ENCODE data around the gene MSTO1.
A peak's percentile ranks its signal among the peaks of the same experiment; 100 is the strongest.
"Not testable (repeated sequence)": the region's sequence is repeated elsewhere in the genome, so short reads cannot be mapped to it uniquely, and the experiment has no call there.

The MSTO1 gene

GRCh38 chr1:155596864-155597263 is 13.2 kb upstream of the MSTO1 start:
- no peaks in the 10 kb centered on the region for H3K27me3 ChIP-seq (ENCODE audit: insufficient read depth, low read length, poor library complexity, severe bottlenecking)
- no peak overlapping the region for H3K9ac ChIP-seq (ENCODE audit: low read depth, low read length, poor library complexity, severe bottlenecking)
- no peaks in the 10 kb centered on the region for H3F3A ChIP-seq (ENCODE audit: low read depth)
- TF ChIP-seq EZH2phosphoT487 (IDR thresholded peaks at IDR 0.05; ENCODE audit: borderline replicate concordance), result no peak
- no peak for TF ChIP-seq CTCF (conservative IDR thresholded peaks at IDR 0.05; ENCODE audit: low read length)
- no peak overlapping the region for H3K4me3 ChIP-seq (ENCODE audit: low read length, poor library complexity, severe bottlenecking)
- no peaks in the 10 kb centered on the region for H3K36me3 ChIP-seq (ENCODE audit: insufficient read depth, low read length)
- H3K9me3 ChIP-seq (ENCODE audit: insufficient read depth, low read depth, low read length), result no peaks in the 10 kb centered on the region
- peaks cover 9% of the 10 kb centered on the region for H3K4me1 ChIP-seq (ENCODE audit: insufficient read depth, low read length, poor library complexity, severe bottlenecking)
- H3K9me2 ChIP-seq (replicated peaks; ENCODE audit: low read depth, low read length), result no peaks in the 10 kb centered on the region
- no peak overlapping the region for H2AFZ ChIP-seq (ENCODE audit: low read length)
- H4K20me1 ChIP-seq (ENCODE audit: insufficient read depth, low read length, poor library complexity, severe bottlenecking), result no peaks in the 10 kb centered on the region
- H3K79me2 ChIP-seq (ENCODE audit: insufficient read depth, low read length), result no peaks in the 10 kb centered on the region
- no peak overlapping the region for H3K4me2 ChIP-seq (ENCODE audit: low read depth, low read length, poor library complexity, severe bottlenecking)

- Histone ChIP-seq H3K4me2 (ENCODE audit: low read depth, low read length, poor library complexity, severe bottlenecking) (peak overlapping the region; percentile 60), H3K9ac (ENCODE audit: low read depth, low read length, poor library complexity, severe bottlenecking) (peak overlapping the region; percentile 34), H3K79me2 (ENCODE audit: insufficient read depth, low read length) (no peaks in the 10 kb centered on the region), H3K27me3 (ENCODE audit: insufficient read depth, low read length, poor library complexity, severe bottlenecking) (no peaks in the 10 kb centered on the region), H3F3A (ENCODE audit: low read depth) (no peaks in the 10 kb centered on the region), H3K9me2 (replicated peaks; ENCODE audit: low read depth, low read length) (no peaks in the 10 kb centered on the region), H3K36me3 (ENCODE audit: insufficient read depth, low read length) (no peaks in the 10 kb centered on the region), H3K4me1 (ENCODE audit: insufficient read depth, low read length, poor library complexity, severe bottlenecking) (peaks cover 9% of the 10 kb centered on the region), H3K4me3 (ENCODE audit: low read length, poor library complexity, severe bottlenecking) (peak overlapping the region; percentile 33), H4K20me1 (ENCODE audit: insufficient read depth, low read length, poor library complexity, severe bottlenecking) (no peaks in the 10 kb centered on the region), H2AFZ (ENCODE audit: low read length) (peak overlapping the region; percentile 78), H3K9me3 (ENCODE audit: insufficient read depth, low read depth, low read length) (no peaks in the 10 kb centered on the region)
- TF ChIP-seq EZH2phosphoT487 (IDR thresholded peaks at IDR 0.05; ENCODE audit: borderline replicate concordance) (no peak), CTCF (conservative IDR thresholded peaks at IDR 0.05; ENCODE audit: low read length) (no peak)
These were observed 11.1 kb upstream of the MSTO1 start for GRCh38 chr1:155598842-155599331.

- H3K9me3 ChIP-seq (ENCODE audit: insufficient read depth, low read depth, low read length); H3F3A ChIP-seq (ENCODE audit: low read depth); H3K9me2 ChIP-seq (replicated peaks; ENCODE audit: low read depth, low read length); H3K27me3 ChIP-seq (ENCODE audit: insufficient read depth, low read length, poor library complexity, severe bottlenecking); H3K9ac ChIP-seq (ENCODE audit: low read depth, low read length, poor library complexity, severe bottlenecking); H4K20me1 ChIP-seq (ENCODE audit: insufficient read depth, low read length, poor library complexity, severe bottlenecking); H3K4me1 ChIP-seq (ENCODE audit: insufficient read depth, low read length, poor library complexity, severe bottlenecking); H3K36me3 ChIP-seq (ENCODE audit: insufficient read depth, low read length); H3K4me2 ChIP-seq (ENCODE audit: low read depth, low read length, poor library complexity, severe bottlenecking); H3K79me2 ChIP-seq (ENCODE audit: insufficient read depth, low read length); H3K4me3 ChIP-seq (ENCODE audit: low read length, poor library complexity, severe bottlenecking); H2AFZ ChIP-seq (ENCODE audit: low read length): not testable (repeated sequence)
These were observed 10.0 kb upstream of the MSTO1 start for GRCh38 chr1:155599828-155600572.

GRCh38 chr1:155607708-155608107 is 2.3 kb upstream of the MSTO1 start:
- 0 out of 2 replicates have a peak, but pooled peaks cover 2% of the 10 kb centered on the region for H3K36me3 ChIP-seq (ENCODE audit: insufficient read depth, low read length)
- H3K4me2 ChIP-seq (ENCODE audit: low read depth, low read length, poor library complexity, severe bottlenecking), result no peak overlapping the region
- no peaks in the 10 kb centered on the region for H3K79me2 ChIP-seq (ENCODE audit: insufficient read depth, low read length)
- no peak overlapping the region for H3K9ac ChIP-seq (ENCODE audit: low read depth, low read length, poor library complexity, severe bottlenecking)
- H4K20me1 ChIP-seq (ENCODE audit: insufficient read depth, low read length, poor library complexity, severe bottlenecking), result no peaks in the 10 kb centered on the region
- H3K27me3 ChIP-seq (ENCODE audit: insufficient read depth, low read length, poor library complexity, severe bottlenecking), result no peaks in the 10 kb centered on the region
- H3K9me3 ChIP-seq (ENCODE audit: insufficient read depth, low read depth, low read length), result no peaks in the 10 kb centered on the region
- H3F3A ChIP-seq (ENCODE audit: low read depth), result no peaks in the 10 kb centered on the region
- H2AFZ ChIP-seq (ENCODE audit: low read length), result no peak overlapping the region
- no peaks in the 10 kb centered on the region for H3K4me1 ChIP-seq (ENCODE audit: insufficient read depth, low read length, poor library complexity, severe bottlenecking)
- H3K4me3 ChIP-seq (ENCODE audit: low read length, poor library complexity, severe bottlenecking), result no peak overlapping the region
- TF ChIP-seq CTCF (conservative IDR thresholded peaks at IDR 0.05; ENCODE audit: low read length), result no peak; the same call in 1 of the 2 replicates
- no peak for TF ChIP-seq EZH2phosphoT487 (IDR thresholded peaks at IDR 0.05; ENCODE audit: borderline replicate concordance)
- no peaks in the 10 kb centered on the region for H3K9me2 ChIP-seq (replicated peaks; ENCODE audit: low read depth, low read length)

Data from Loucy (cell line).